SK-N-SH (cell line): ENCODE results near the gene F5. TPM values are rescaled to one million over a fixed set of nuclear protein-coding genes. Genes with fewer than 3 reads are reported as not detected.

ENCODE experiments used
- CTCF ChIA-PET: fragments of 300-600, 350-600 bp; formaldehyde crosslinking; extraction: SDS; loops from one replicate; lab custom pipeline; 2021; lab: Yijun Ruan, JAX
- POLR2A ChIA-PET: fragments of 350-600 bp; sonication (Branson Sonifier 250); formaldehyde crosslinking; extraction: SDS; loops from one replicate; lab custom pipeline; 2020; ENCODE audit warnings: antibody characterized with exemption, inconsistent platforms; lab: Yijun Ruan, JAX
- DNase-seq: peaks from one replicate; pipeline ENCODE4 v3.0.0; 2012
- H2AFZ ChIP-seq: fragments of 200-600 bp; sonication (generic); 2 replicates; pipeline ENCODE4 v1.8.1; 2016; ENCODE audit warnings: antibody characterized with exemption, mild to moderate bottlenecking, low read depth
- H3F3A ChIP-seq: fragments of 200-600 bp; sonication (generic); replicated peaks from 2 replicates; pipeline ENCODE3; 2016; ENCODE audit warnings: antibody characterized with exemption, mild to moderate bottlenecking; ENCODE audit not compliant: insufficient read depth
- H3K27ac ChIP-seq, 2 experiments: fragments of 200-500 bp in 1 of 2; fragments of 200-600 bp in 1 of 2; sonication (Bioruptor generic) in 1 of 2; sonication (generic), shearing (Covaris generic) in 1 of 2; 2 replicates each; pipeline versions ENCODE4 v1.5.1 to v1.6.1; 2014 to 2016; ENCODE audit warnings: low read depth in 2 of 2, inconsistent platforms in 1 of 2, low read length in 1 of 2, mild to moderate bottlenecking in 1 of 2, mixed read lengths in 1 of 2
- H3K27me3 ChIP-seq: fragments of 200-600 bp; sonication (generic), shearing (Covaris generic); 2 replicates; pipeline ENCODE4 v1.6.1; 2016; ENCODE audit warnings: mixed run types; ENCODE audit not compliant: insufficient read depth
- H3K36me3 ChIP-seq, 2 experiments: fragments of 200-500 bp in 1 of 2; fragments of 200-600 bp in 1 of 2; sonication (Bioruptor generic) in 1 of 2; sonication (generic) in 1 of 2; replicated peaks in 1 of 2; 2 replicates each; pipeline versions ENCODE3 to v1.5.1; 2014 to 2016; ENCODE audit warnings: low read length in 1 of 2, mild to moderate bottlenecking in 1 of 2; ENCODE audit not compliant: insufficient read depth in 2 of 2, control insufficient read depth in 1 of 2
- H3K4me1 ChIP-seq, 2 experiments: fragments of 200-500 bp in 1 of 2; fragments of 200-600 bp in 1 of 2; sonication (Bioruptor generic) in 1 of 2; sonication (generic), shearing (Covaris generic) in 1 of 2; 2 replicates each; pipeline versions ENCODE4 v1.5.1 to v1.6.1; 2014 to 2016; ENCODE audit warnings: low read depth in 1 of 2, low read length in 1 of 2, mixed run types in 1 of 2; ENCODE audit not compliant: insufficient read depth in 2 of 2, control insufficient read depth in 1 of 2
- H3K4me2 ChIP-seq: fragments of 200-600 bp; sonication (generic), shearing (Covaris generic); 2 replicates; pipeline ENCODE4 v1.6.1; 2017; ENCODE audit warnings: mixed run types
- H3K4me3 ChIP-seq, 2 experiments: fragments of 200-500 bp in 1 of 2; fragments of 200-600 bp in 1 of 2; sonication (Bioruptor generic) in 1 of 2; sonication (generic), shearing (Covaris generic) in 1 of 2; 2 replicates each; pipeline versions ENCODE4 v1.5.1 to v1.8.1; 2014 to 2016; ENCODE audit warnings: low read depth in 2 of 2, inconsistent platforms in 1 of 2, low read length in 1 of 2, mild to moderate bottlenecking in 1 of 2, mixed read lengths in 1 of 2, moderate library complexity in 1 of 2
- H3K79me2 ChIP-seq: fragments of 200-600 bp; sonication (generic); 2 replicates; pipeline ENCODE4 v1.8.1; 2017; ENCODE audit warnings: mild to moderate bottlenecking; ENCODE audit not compliant: insufficient read depth
- H3K9ac ChIP-seq: fragments of 200-600 bp; sonication (generic); 2 replicates; pipeline ENCODE4 v1.6.1; 2017; ENCODE audit warnings: mixed run types
- H3K9me2 ChIP-seq: fragments of 200-600 bp; sonication (generic); 2 replicates; pipeline ENCODE4 v1.6.1; 2017; ENCODE audit warnings: mixed run types
- H3K9me3 ChIP-seq: fragments of 200-600 bp; sonication (generic); 2 replicates; pipeline ENCODE4 v1.6.1; 2017; ENCODE audit warnings: mixed run types, mild to moderate bottlenecking, moderate library complexity
- H4K20me1 ChIP-seq: fragments of 200-600 bp; sonication (generic); 2 replicates; pipeline ENCODE4 v1.6.1; 2017; ENCODE audit warnings: mild to moderate bottlenecking, mixed run types; ENCODE audit not compliant: insufficient read depth
- CHD2 ChIP-seq: fragments of 150-350 bp; IDR thresholded peaks from 2 replicates; pipeline ENCODE4 v1.6.1; 2018; ENCODE audit warnings: low read length; ENCODE audit not compliant: partially characterized antibody
- CTCF ChIP-seq: fragments of 200-600 bp; sonication (generic); IDR thresholded peaks from 2 replicates; pipeline ENCODE4 v1.6.1; 2017; ENCODE audit warnings: antibody characterized with exemption, mild to moderate bottlenecking, moderate library complexity
- FOXJ3 ChIP-seq: sonication (generic); formaldehyde crosslinking; IDR thresholded peaks from 2 replicates; pipeline ENCODE4 v1.5.1; 2020; ENCODE audit warnings: mild to moderate bottlenecking, missing genetic modification reagents
- GATA2 ChIP-seq: sonication (generic); formaldehyde crosslinking; IDR thresholded peaks from 2 replicates; pipeline ENCODE4 v1.5.0; 2020; ENCODE audit warnings: mild to moderate bottlenecking, missing genetic modification reagents
- MXI1 ChIP-seq: IDR thresholded peaks from 2 replicates; pipeline ENCODE4 v1.6.1; 2012; ENCODE audit warnings: mild to moderate bottlenecking, low read depth, low read length, improper control_type of control experiment
- NFIC ChIP-seq: IDR thresholded peaks from 2 replicates; pipeline ENCODE4 v1.4.0; 2012; ENCODE audit warnings: borderline replicate concordance
- NRF1 ChIP-seq: IDR thresholded peaks from 2 replicates; pipeline ENCODE4 v1.6.1; 2012; ENCODE audit warnings: low read depth, mild to moderate bottlenecking, low read length
- POLR2AphosphoS5 ChIP-seq: IDR thresholded peaks from 2 replicates; pipeline ENCODE4 v1.6.1; 2012; ENCODE audit warnings: low read depth, low read length
- RAD21 ChIP-seq: IDR thresholded peaks from 2 replicates; pipeline ENCODE4 v1.6.1; 2012; ENCODE audit warnings: mild to moderate bottlenecking, low read length
- RCOR1 ChIP-seq: fragments of 150-350 bp; IDR thresholded peaks from 2 replicates; pipeline ENCODE4 v1.6.1; 2017; ENCODE audit warnings: antibody characterized with exemption, low read length
- RFX5 ChIP-seq: IDR thresholded peaks from 2 replicates; pipeline ENCODE4 v1.6.1; 2012; ENCODE audit warnings: mild to moderate bottlenecking, improper control_type of control experiment, low read length
- RXRA ChIP-seq: IDR thresholded peaks from 2 replicates; pipeline ENCODE4 v1.4.0; 2012; ENCODE audit warnings: low read depth, mild to moderate bottlenecking, borderline replicate concordance
- SMC3 ChIP-seq: IDR thresholded peaks from 2 replicates; pipeline ENCODE4 v1.6.1; 2012; ENCODE audit warnings: low read depth, low read length, improper control_type of control experiment
- TAF1 ChIP-seq: IDR thresholded peaks from 2 replicates; pipeline ENCODE4 v1.6.1; 2012; ENCODE audit warnings: low read depth, mild to moderate bottlenecking, low read length, moderate library complexity, borderline replicate concordance
- USF1 ChIP-seq: IDR thresholded peaks from 2 replicates; pipeline ENCODE4 v1.4.0; 2012; ENCODE audit warnings: low read depth, borderline replicate concordance
- YY1 ChIP-seq: IDR thresholded peaks from 2 replicates; pipeline ENCODE4 v1.4.0; 2012; ENCODE audit warnings: low read depth, mild to moderate bottlenecking
- WGBS: methylation state at CpG from one replicate; pipeline ENCODE4 v1.1.6; 2017; ENCODE audit warnings: low lambda C conversion rate; 5-methylcytosine and 5-hydroxymethylcytosine counted together
- polyA plus RNA-seq, 3 experiments: library from polyadenylated mRNA; depleted of rRNA; stranded (reverse); fragments of >200 nt; gene quantifications; 2 replicates each; pipeline ENCODE4 v1.2.3, GENCODE V29; 2012
- TF ChIP-seq, protein P1 (sequence below): fragments of 150-350 bp; IDR thresholded peaks from 2 replicates; pipeline ENCODE4 v1.6.1; 2016; ENCODE audit warnings: mild to moderate bottlenecking, low read depth, low read length

Gene F5
- polyA plus RNA-seq (2012; rRNA removed) = under 0.01 TPM in 1 of 2 replicates, not detected in the other
- 0.01 TPM in 2 replicates for polyA plus RNA-seq (2012; cell fraction: cytosol; rRNA removed)
- 0.01 and 0.02 TPM in 2 replicates for polyA plus RNA-seq (2012; cell fraction: nucleus; rRNA removed)

DNA sequence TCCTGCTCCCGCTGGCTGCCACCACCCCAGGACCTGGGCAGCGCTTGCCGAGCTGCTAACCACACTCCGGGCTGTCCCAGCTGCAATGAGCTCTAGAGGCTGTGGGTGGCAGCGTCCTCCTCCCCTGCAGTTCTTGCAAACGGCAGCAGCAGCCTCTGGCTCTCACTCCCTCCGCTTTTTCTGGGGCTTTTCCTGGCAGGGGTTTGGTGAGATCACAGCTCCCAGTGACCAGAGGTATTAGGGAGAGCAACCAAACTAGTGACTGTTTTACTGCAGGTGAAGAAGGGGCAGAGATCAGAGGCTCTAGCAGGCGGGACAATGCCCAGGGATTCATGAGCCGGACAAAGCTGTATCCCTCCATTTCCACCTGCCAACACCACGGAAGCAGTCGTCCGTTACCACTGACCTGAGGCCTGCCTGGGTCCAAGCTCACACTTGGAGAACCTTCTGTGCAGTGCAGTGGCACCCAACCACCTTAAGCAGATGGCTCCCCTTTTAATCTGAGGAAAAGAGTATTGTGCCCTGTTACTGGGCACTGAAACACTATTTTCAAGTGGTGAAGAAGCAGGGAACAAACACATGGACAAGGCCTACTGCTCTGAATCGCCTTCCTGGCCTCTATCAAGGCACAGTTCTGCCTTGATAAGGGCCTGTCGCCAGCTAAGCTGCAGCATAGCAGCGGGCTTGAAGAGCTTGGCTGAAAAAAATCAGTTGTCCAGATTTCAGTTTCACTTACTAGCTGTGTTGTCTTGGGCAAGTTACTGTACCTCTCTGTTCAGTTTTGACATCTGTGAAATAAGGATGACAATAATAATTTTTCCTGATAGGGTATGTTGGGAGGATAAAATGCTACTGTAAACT is at the start of gene F5:
Gene F5, minus strand, starts transcription at position 87 of the 861 bp plus-strand sequence. CDS start 95 bp downstream, outside the sequence.
- no peaks in the 10 kb centered on the region for H3K9me2 ChIP-seq
- no peak within 1 kb of the TSS for H3K27ac ChIP-seq
- peak; percentile 58 for DNase-seq
- H3K27me3 ChIP-seq = peaks cover 24% of the 10 kb centered on the region; the same call in 1 of the 2 replicates
- no peaks in the 10 kb centered on the region for H4K20me1 ChIP-seq
- 13% methylated on average over 10 of the region's 15 CpGs for whole genome bisulfite sequencing
- H3K4me2 ChIP-seq = peak within 1 kb of the TSS; percentile 75
- H3K4me3 ChIP-seq = peak within 1 kb of the TSS; percentile 30 to 52
- CTCF ChIA-PET = interaction anchor here (0.6 to 2.0 kb wide), 17 partner anchors 8 to 223 kb away, joined by 3 to 11 read pairs (median 4); no protein-coding TSS in a partner anchor
- POLR2A ChIA-PET = no interaction called here
- peaks cover 0 to 8% of the 10 kb centered on the region in 2 experiments; a peak in 1 of 4 replicates for H3K4me1 ChIP-seq
- H3K9me3 ChIP-seq = no peaks in the 10 kb centered on the region
- TF ChIP-seq RCOR1 (no peak), TAF1 (no peak), MXI1 (no peak), NFIC (no peak), SMC3 (peak; percentile 55), YY1 (no peak), CTCF (peak; percentile 62), RFX5 (no peak), RAD21 (peak; percentile 52), CHD2 (no peak), NRF1 (no peak), RXRA (no peak), USF1 (no peak), POLR2AphosphoS5 (no peak), GATA2 (no peak), FOXJ3 (CRISPR knock-in tag) (no peak)
- TF ChIP-seq, protein P1, sequence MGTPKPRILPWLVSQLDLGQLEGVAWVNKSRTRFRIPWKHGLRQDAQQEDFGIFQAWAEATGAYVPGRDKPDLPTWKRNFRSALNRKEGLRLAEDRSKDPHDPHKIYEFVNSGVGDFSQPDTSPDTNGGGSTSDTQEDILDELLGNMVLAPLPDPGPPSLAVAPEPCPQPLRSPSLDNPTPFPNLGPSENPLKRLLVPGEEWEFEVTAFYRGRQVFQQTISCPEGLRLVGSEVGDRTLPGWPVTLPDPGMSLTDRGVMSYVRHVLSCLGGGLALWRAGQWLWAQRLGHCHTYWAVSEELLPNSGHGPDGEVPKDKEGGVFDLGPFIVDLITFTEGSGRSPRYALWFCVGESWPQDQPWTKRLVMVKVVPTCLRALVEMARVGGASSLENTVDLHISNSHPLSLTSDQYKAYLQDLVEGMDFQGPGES = no peak
- no peaks in the 10 kb centered on the region for H3K36me3 ChIP-seq
- no peak within 1 kb of the TSS for H3K9ac ChIP-seq
- no peak within 1 kb of the TSS for H2AFZ ChIP-seq
- no peaks in the 10 kb centered on the region for H3K79me2 ChIP-seq
- H3F3A ChIP-seq = no peaks in the 10 kb centered on the region
